H1 (cell line): ENCODE data around the gene SNX25. TPM values are rescaled to one million over a fixed set of nuclear protein-coding genes. Genes with fewer than 3 reads are reported as not detected.

ENCODE experiments used
- CTCF ChIA-PET: fragments of 300-600 bp; sonication (Branson Sonifier 250); formaldehyde crosslinking; loops from one replicate; lab custom pipeline; 2021; ENCODE audit not compliant: partially characterized antibody; lab: Charles Lee
- POLR2A ChIA-PET: fragments of 300-600 bp; sonication (Branson Sonifier 250); formaldehyde crosslinking; loops from one replicate; lab custom pipeline; 2021; ENCODE audit warnings: inconsistent platforms; ENCODE audit not compliant: partially characterized antibody; lab: Charles Lee
- DNase-seq, 2 experiments: peaks; one replicate each; pipeline versions ENCODE4 v3.0.0 to v3.0.0-alpha.2; 2010 to 2022; ENCODE audit warnings: low spot score in 2 of 2, low read depth in 1 of 2, mixed read lengths in 1 of 2
- FAIRE-seq: peaks from 2 replicates; lab custom pipeline; 2011; peaks lifted over from hg19 to GRCh38; lab: Jason Lieb, UNC
- H2AFZ ChIP-seq: 2 replicates; pipeline ENCODE4 v1.8.1; 2012; ENCODE audit warnings: low read length, inconsistent platforms
- H2AK5ac ChIP-seq: 2 replicates; pipeline ENCODE4 v1.6.1; 2013; ENCODE audit warnings: low read depth, low read length
- H2BK120ac ChIP-seq: replicated peaks from 2 replicates; pipeline ENCODE3; 2013; ENCODE audit warnings: low read depth, low read length, inconsistent platforms
- H2BK12ac ChIP-seq: 2 replicates; pipeline ENCODE4 v1.6.1; 2013; ENCODE audit warnings: low read depth, low read length
- H2BK15ac ChIP-seq: 2 replicates; pipeline ENCODE4 v1.6.1; 2013; ENCODE audit warnings: low read length
- H2BK20ac ChIP-seq: 2 replicates; pipeline ENCODE4 v1.6.1; 2013; ENCODE audit warnings: low read length
- H2BK5ac ChIP-seq: 2 replicates; pipeline ENCODE4 v1.6.1; 2013; ENCODE audit warnings: low read depth, low read length
- H3K14ac ChIP-seq: 2 replicates; pipeline ENCODE4 v1.6.1; 2013; ENCODE audit warnings: inconsistent platforms; ENCODE audit not compliant: insufficient read length
- H3K18ac ChIP-seq: 2 replicates; pipeline ENCODE4 v1.6.1; 2013; ENCODE audit warnings: low read length; ENCODE audit errors: extremely low read depth
- H3K23ac ChIP-seq: 2 replicates; pipeline ENCODE4 v1.6.1; 2013; ENCODE audit warnings: inconsistent platforms; ENCODE audit not compliant: insufficient read length
- H3K23me2 ChIP-seq: 2 replicates; pipeline ENCODE4 v1.6.1; 2013; ENCODE audit warnings: low read depth, low read length
- H3K27ac ChIP-seq: 2 replicates; pipeline ENCODE4 v1.6.1; 2011; ENCODE audit warnings: low read depth, low read length, inconsistent platforms
- H3K27me3 ChIP-seq, 4 experiments: replicated peaks in 1 of 4; 1 replicate in 1 of 4; 2 replicates in 3 of 4; pipeline versions ENCODE4 v1.6.1 to v1.8.1; 2011 to 2013; ENCODE audit warnings: low read length in 3 of 4, mild to moderate bottlenecking in 3 of 4, inconsistent platforms in 2 of 4, mixed read lengths in 2 of 4, moderate library complexity in 1 of 4; ENCODE audit not compliant: control insufficient read depth in 3 of 4, insufficient read depth in 3 of 4; ENCODE audit errors: extremely low read depth in 1 of 4
- H3K36me3 ChIP-seq, 4 experiments: 2 replicates each; pipeline versions ENCODE4 v1.6.1 to v1.8.1; 2011 to 2013; ENCODE audit warnings: mild to moderate bottlenecking in 4 of 4, low read length in 3 of 4, moderate library complexity in 2 of 4, control low read depth in 1 of 4, inconsistent platforms in 1 of 4; ENCODE audit not compliant: insufficient read depth in 4 of 4, control insufficient read depth in 2 of 4
- H3K4ac ChIP-seq: replicated peaks from 2 replicates; pipeline ENCODE3; 2013; ENCODE audit warnings: low read length, low read depth, mixed read lengths, inconsistent platforms; ENCODE audit not compliant: insufficient read length
- H3K4me1 ChIP-seq, 4 experiments: replicated peaks in 1 of 4; 1 replicate in 1 of 4; 2 replicates in 3 of 4; pipeline versions ENCODE4 v1.6.1 to v1.8.1; 2011 to 2013; ENCODE audit warnings: low read length in 3 of 4, inconsistent platforms in 2 of 4, mixed read lengths in 1 of 4; ENCODE audit not compliant: insufficient read depth in 4 of 4, control insufficient read depth in 3 of 4
- H3K4me2 ChIP-seq, 2 experiments: 2 replicates each; pipeline versions ENCODE4 v1.6.1 to v1.8.1; 2011 to 2013; ENCODE audit warnings: low read depth in 2 of 2, low read length in 2 of 2, control low read depth in 1 of 2, inconsistent platforms in 1 of 2, mild to moderate bottlenecking in 1 of 2; ENCODE audit not compliant: insufficient read depth in 1 of 2
- H3K4me3 ChIP-seq, 4 experiments: fragments of 200-600, 300-600 bp in 1 of 4; sonication (generic), shearing (Covaris generic), sonication (Bioruptor Twin) in 1 of 4; 2 replicates each; pipeline versions ENCODE4 v1.5.1 to v1.8.1; 2011 to 2016; ENCODE audit warnings: low read length in 4 of 4, low read depth in 3 of 4, control low read depth in 2 of 4, inconsistent platforms in 2 of 4, mild to moderate bottlenecking in 2 of 4, mixed read lengths in 1 of 4, moderate library complexity in 1 of 4; ENCODE audit not compliant: insufficient read depth in 2 of 4; ENCODE audit errors: extremely low read depth in 1 of 4
- H3K56ac ChIP-seq: replicated peaks from 2 replicates; pipeline ENCODE3; 2013; ENCODE audit warnings: low read depth, mild to moderate bottlenecking, mixed read lengths, low read length, inconsistent platforms; ENCODE audit not compliant: insufficient read length
- H3K79me1 ChIP-seq: 2 replicates; pipeline ENCODE4 v1.6.1; 2013; ENCODE audit warnings: low read depth, low read length, control low read depth
- H3K79me2 ChIP-seq, 2 experiments: 2 replicates each; pipeline versions ENCODE4 v1.6.1 to v1.8.1; 2012 to 2013; ENCODE audit warnings: low read length in 2 of 2, mild to moderate bottlenecking in 2 of 2, inconsistent platforms in 1 of 2; ENCODE audit not compliant: insufficient read depth in 2 of 2, control insufficient read depth in 1 of 2
- H3K9ac ChIP-seq, 4 experiments: replicated peaks in 1 of 4; 1 replicate in 1 of 4; 2 replicates in 3 of 4; pipeline versions ENCODE4 v1.6.1 to v1.8.1; 2011 to 2013; ENCODE audit warnings: low read depth in 3 of 4, low read length in 3 of 4, control low read depth in 2 of 4, mild to moderate bottlenecking in 2 of 4, moderate library complexity in 2 of 4, inconsistent platforms in 1 of 4; ENCODE audit errors: extremely low read depth in 1 of 4
- H3K9me3 ChIP-seq, 2 experiments: 2 replicates each; pipeline versions ENCODE4 v1.6.1 to v1.8.1; 2012 to 2013; ENCODE audit warnings: mild to moderate bottlenecking in 2 of 2, moderate library complexity in 2 of 2, control low read depth in 1 of 2, inconsistent platforms in 1 of 2, low read depth in 1 of 2, low read length in 1 of 2, mixed read lengths in 1 of 2; ENCODE audit not compliant: insufficient read depth in 2 of 2
- H4K20me1 ChIP-seq, 2 experiments: replicated peaks in 1 of 2; 2 replicates each; pipeline versions ENCODE3 to v1.8.1; 2011 to 2013; ENCODE audit warnings: inconsistent platforms in 2 of 2, low read length in 2 of 2, mild to moderate bottlenecking in 1 of 2; ENCODE audit not compliant: insufficient read depth in 2 of 2, control insufficient read depth in 1 of 2
- H4K5ac ChIP-seq: 2 replicates; pipeline ENCODE4 v1.6.1; 2013; ENCODE audit warnings: low read length, low read depth, mixed read lengths, inconsistent platforms; ENCODE audit not compliant: insufficient read length
- H4K8ac ChIP-seq: 2 replicates; pipeline ENCODE4 v1.8.0; 2013; ENCODE audit warnings: mild to moderate bottlenecking, moderate library complexity, low read length, inconsistent platforms; ENCODE audit not compliant: insufficient read depth; ENCODE audit errors: extremely low read depth
- H4K91ac ChIP-seq: replicated peaks from 2 replicates; pipeline ENCODE3; 2013; ENCODE audit warnings: low read length, mixed read lengths, inconsistent platforms; ENCODE audit not compliant: insufficient read length
- BCL11A ChIP-seq, 2 experiments: IDR thresholded peaks; one replicate each; pipeline ENCODE4 v1.6.1; 2011; ENCODE audit warnings: low read depth in 2 of 2, low read length in 2 of 2, mild to moderate bottlenecking in 2 of 2
- CREB1 ChIP-seq: IDR thresholded peaks from 2 replicates; pipeline ENCODE4 v1.6.1; 2012; ENCODE audit warnings: inconsistent platforms
- KDM4A ChIP-seq: IDR thresholded peaks from one replicate; pipeline ENCODE4 v1.7.1; 2012; ENCODE audit warnings: low read depth, mild to moderate bottlenecking, moderate library complexity, low read length, inconsistent platforms; ENCODE audit not compliant: severe bottlenecking
- PHF8 ChIP-seq: fragments of 200-600 bp; sonication (generic); conservative IDR thresholded peaks from 2 replicates; pipeline ENCODE4 v1.7.1; 2012; ENCODE audit warnings: low read depth, mild to moderate bottlenecking, inconsistent platforms, low read length, moderate library complexity
- POLR2AphosphoS5 ChIP-seq: IDR thresholded peaks from 2 replicates; pipeline ENCODE4 v1.6.1; 2011; ENCODE audit warnings: low read depth, low read length
- RFX5 ChIP-seq: IDR thresholded peaks from 2 replicates; pipeline ENCODE4 v1.6.1; 2011; ENCODE audit warnings: low read depth, low read length, improper control_type of control experiment, borderline replicate concordance
- SAP30 ChIP-seq: fragments of 300-600 bp; sonication (generic); IDR thresholded peaks from 2 replicates; pipeline ENCODE4 v1.7.1; 2012; ENCODE audit warnings: low read length, moderate library complexity, mild to moderate bottlenecking, inconsistent platforms; ENCODE audit not compliant: insufficient read depth, insufficient replicate concordance
- SIX5 ChIP-seq: IDR thresholded peaks from 2 replicates; pipeline ENCODE4 v1.6.1; 2011; ENCODE audit warnings: mild to moderate bottlenecking, low read depth, low read length
- WGBS, 2 experiments: shearing (Covaris generic) in 1 of 2; methylation state at CpG; one replicate each; pipeline versions ENCODE4 v1.1.6 to v1.1.7; 2013 to 2015; ENCODE audit warnings: low lambda C conversion rate in 2 of 2, mixed read lengths in 2 of 2, inconsistent platforms in 1 of 2, low coverage in 1 of 2, missing lambda C conversion rate in 1 of 2; ENCODE audit not compliant: insufficient replicate concordance in 2 of 2, insufficient coverage in 1 of 2, insufficient read length in 1 of 2; ENCODE audit errors: extremely low coverage in 1 of 2, missing lambda C conversion rate in 1 of 2; 5-methylcytosine and 5-hydroxymethylcytosine counted together
- long read RNA-seq, 2 experiments: library from RNA in 1 of 2; library from capped mRNA in 1 of 2; stranded (forward); transcript quantifications; one replicate each; pipeline ENCODE4 v2.0.0, GENCODE V29; 2021; ENCODE audit warnings: inconsistent platforms in 1 of 2
- polyA minus RNA-seq, 3 experiments: library from RNA; depleted of rRNA, polyadenylated mRNA; stranded (reverse); fragments of >200 nt; gene quantifications; 1 replicate in 2 of 3; 2 replicates in 1 of 3; pipeline ENCODE4 v1.2.3, GENCODE V29; 2011
- polyA plus RNA-seq, 7 experiments: library from polyadenylated mRNA; depleted of rRNA in 3 of 7; stranded (reverse) in 5 of 7; unstranded in 2 of 7; fragments of >200 nt in 5 of 7; fragments of 200-250 nt in 2 of 7; gene quantifications; 1 replicate in 5 of 7; 2 replicates in 1 of 7; 4 replicates in 1 of 7; pipeline versions ENCODE4 v1.2.1 to v1.2.3, GENCODE V29; 2011 to 2013; ENCODE audit warnings: missing spikeins in 2 of 7, mixed read lengths in 2 of 7
- total RNA-seq: library from RNA; stranded (reverse); fragmentation: NEBNext Ultra II Directional; extraction: Animal tissue kit (Norgen Biotek cat#: 25700); gene quantifications from 2 replicates; pipeline ENCODE4 v1.2.1, GENCODE V29; 2021

Gene SNX25
- total RNA-seq (16.1 and 19.9 TPM in 2 replicates), polyA plus RNA-seq (2011; rRNA removed) (4.6 and 5.4 TPM in 2 replicates), polyA minus RNA-seq (2011; rRNA and poly(A)+ RNA removed) (50.2 and 60.9 TPM in 2 replicates)
- polyA plus RNA-seq (2011; cell fraction: cytosol; rRNA removed) = 7.0 TPM
- 12.6 TPM for polyA plus RNA-seq (2011; cell fraction: nucleus; rRNA removed)
- 7.7 to 15.2 TPM (median 9.6 TPM) in 4 replicates for polyA plus RNA-seq (2012, experiment 1 of 2)
- 0.91 TPM for polyA plus RNA-seq (2012, experiment 2 of 2)
- 9.7 TPM for polyA plus RNA-seq (2013, experiment 1 of 2)
- 10.5 TPM for polyA plus RNA-seq (2013, experiment 2 of 2)
- 15.8 TPM for polyA minus RNA-seq (2011; cell fraction: cytosol; rRNA and poly(A)+ RNA removed)
- polyA minus RNA-seq (2011; cell fraction: nucleus; rRNA and poly(A)+ RNA removed) = 32.9 TPM
- long read RNA-seq, experiment 1, partial matches to known transcripts = 6 of 12 reads
- long read RNA-seq, experiment 1, other reads (novel, unspliced or antisense) = 6 of 12 reads
- long read RNA-seq, experiment 2, partial matches to known transcripts = 2 of 5 reads
- long read RNA-seq, experiment 2, other reads (novel, unspliced or antisense) = 3 of 5 reads

GRCh38 chr4:185209031-185209851, at the start of gene SNX25:
Gene SNX25, plus strand, starts transcription at chr4:185209598. Its CDS starts 229 bp downstream, at chr4:185209827.
- Histone ChIP-seq H2BK20ac (no peak within 1 kb of the TSS), H3K36me3 (no peaks in the 10 kb centered on the region), H3K14ac (no peak within 1 kb of the TSS), H3K18ac (peak within 1 kb of the TSS; percentile 92), H4K91ac (peak within 1 kb of the TSS; percentile 84), H3K27me3 (peaks cover 0 to 3% (median 0%) of the 10 kb centered on the region in 4 experiments; a peak in 2 of 7 replicates), H3K4ac (peak within 1 kb of the TSS; percentile 79), H3K56ac (peak within 1 kb of the TSS; percentile 12), H3K23me2 (peaks cover 8% of the 10 kb centered on the region), H2AFZ (peak within 1 kb of the TSS; percentile 47), H2BK120ac (no peak within 1 kb of the TSS), H2BK5ac (peak within 1 kb of the TSS; percentile 55; the same call in 1 of the 2 replicates), H3K27ac (no peak within 1 kb of the TSS), H3K9ac (peak within 1 kb of the TSS; percentile 42 to 85 (median 57)), H3K23ac (no peak within 1 kb of the TSS), H2BK12ac (peak within 1 kb of the TSS; percentile 72; the same call in 1 of the 2 replicates), H4K8ac (peak within 1 kb of the TSS; percentile 16), H2AK5ac (no peak within 1 kb of the TSS), H3K4me2 (peak within 1 kb of the TSS; percentile 71 to 97), H3K4me1 (peaks cover 5 to 14% (median 10%) of the 10 kb centered on the region in 4 experiments; a peak in 6 of 7 replicates), H3K79me2 (peaks cover 0 to 40% of the 10 kb centered on the region in 2 experiments; a peak in 2 of 4 replicates), H3K4me3 (peak within 1 kb of the TSS; percentile 71 to 89 (median 80)), H2BK15ac (peak within 1 kb of the TSS; percentile 53; the same call in 1 of the 2 replicates), H3K79me1 (no peaks in the 10 kb centered on the region), H4K5ac (peak within 1 kb of the TSS; percentile 64), H4K20me1 (peaks cover 4 to 5% of the 10 kb centered on the region in 2 experiments), H3K9me3 (no peaks in the 10 kb centered on the region)
- FAIRE-seq (no peak), DNase-seq (peak in 1 of 2 experiments; percentile 93)
- 6% methylated on average over 49 of the region's 72 CpGs; no CpG with 5 or more reads in 1 of the 2 experiments for WGBS, 2 experiments
- CTCF ChIA-PET = interaction anchor here (1.1 kb wide), 1 partner anchor 25 kb away, joined by 5 read pairs; no protein-coding TSS in a partner anchor
- POLR2A ChIA-PET = interaction anchor here (0.8 to 1.9 kb wide), 7 partner anchors 10 to 392 kb away, joined by 3 to 5 read pairs (median 3); partner anchors contain the start of gene SLC25A4
- TF ChIP-seq BCL11A (IDR thresholded peaks at IDR 0.05; ENCODE audit: low read depth in 2 of 2, low read length in 2 of 2) (no peak), RFX5 (no peak), PHF8 (peak; percentile 42), SAP30 (no peak), POLR2AphosphoS5 (no peak), CREB1 (0 out of 2 replicates have a peak, but pooled peaks have one; percentile 12), SIX5 (no peak), KDM4A (peak; percentile 36)
